CD4-positive, alpha-beta T cell treated with Interleukin-21 for 1 hour (primary cell): ENCODE data around the gene C2orf72.

Experiments
- DNase-seq: peaks from one replicate; pipeline ENCODE4 v3.0.0-alpha.2; 2020

Gene C2orf72

DNA sequence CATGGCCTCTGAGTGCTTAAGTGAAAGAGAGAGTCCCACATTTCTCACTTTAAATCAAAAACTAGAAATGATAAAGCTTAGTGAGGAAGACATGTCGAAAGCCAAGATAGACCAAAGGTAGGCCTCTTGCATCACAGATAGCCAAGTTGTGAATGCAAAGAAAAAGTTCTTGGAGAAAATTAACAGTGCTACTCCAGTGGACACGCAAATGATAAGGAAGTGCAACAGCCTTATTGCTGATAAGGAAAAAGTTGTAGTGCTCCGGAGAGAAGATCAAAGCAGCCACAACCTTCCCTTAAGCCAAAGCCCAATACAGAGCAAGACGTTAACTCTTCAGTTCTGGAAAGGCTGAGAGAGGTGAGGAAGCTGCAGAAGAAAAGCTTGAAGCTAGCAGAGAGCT is 51.4 kb downstream of the C2orf72 start:
- no peak for DNase-seq

DNA sequence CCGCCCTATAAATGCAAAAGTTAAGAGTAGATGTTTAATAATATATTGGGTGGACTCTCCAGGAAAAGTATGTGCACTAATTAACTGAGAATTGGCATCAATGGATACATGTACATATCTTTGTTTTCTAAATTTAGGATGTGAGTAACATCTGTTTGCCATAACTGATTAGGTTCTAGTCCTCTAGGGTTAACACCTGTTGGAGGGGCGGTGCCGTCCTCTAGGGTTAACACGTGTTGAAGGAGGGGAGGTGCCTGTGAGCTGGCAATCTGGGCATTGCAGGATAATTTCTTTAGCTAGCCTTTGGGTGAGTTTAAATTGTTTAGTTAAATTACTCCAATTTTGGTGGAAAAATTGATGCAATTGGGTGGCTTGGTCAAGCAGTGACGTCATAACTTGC is 56.6 kb downstream of the C2orf72 start:
- DNase-seq, result no peak

DNA sequence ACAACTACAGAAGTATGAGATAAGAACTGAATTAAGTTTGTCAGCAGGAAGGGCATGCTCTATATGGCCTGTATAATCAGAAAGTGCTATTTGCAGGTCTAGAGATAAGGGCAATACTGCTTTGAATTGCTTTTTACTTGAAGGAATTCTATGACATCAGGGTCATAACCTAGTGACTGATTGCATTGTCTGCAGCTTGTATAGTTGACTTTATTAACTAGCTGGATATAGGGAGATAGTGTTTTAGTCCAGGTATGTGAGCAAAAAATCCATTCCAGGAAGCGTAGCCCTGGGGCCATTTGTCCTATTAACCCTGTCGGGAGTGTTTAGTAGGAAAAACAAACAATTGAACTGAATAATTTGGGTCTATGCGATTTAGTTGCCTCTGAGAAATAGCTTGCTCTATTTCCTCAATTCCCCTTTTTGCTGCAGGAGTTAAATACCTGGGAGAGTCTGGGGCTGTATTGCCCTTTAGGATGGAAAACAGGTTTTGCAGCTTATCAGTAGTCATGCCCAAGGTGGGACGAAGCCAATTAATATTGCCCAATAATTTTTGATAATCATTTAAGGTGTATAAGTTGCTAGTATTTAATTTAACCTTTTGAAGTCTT is 57.5 kb downstream of the C2orf72 start:
- no peak for DNase-seq
